PC-9 (cell line): ENCODE measurements around the gene OR2V1.

ENCODE experiments used
- EZH2 ChIP-seq: fragments of 200-600 bp; sonication (generic); IDR thresholded peaks from 2 replicates; pipeline ENCODE4 v1.8.0; 2017; ENCODE audit warnings: antibody characterized with exemption, low read depth
- TF ChIP-seq, protein P1 (sequence below): fragments of 200-600 bp; sonication (generic); conservative IDR thresholded peaks from 2 replicates; pipeline ENCODE4 v1.6.1; 2017; ENCODE audit warnings: mixed run types, antibody characterized with exemption, mild to moderate bottlenecking, moderate library complexity

- TF ChIP-seq EZH2, result no peak
- TF ChIP-seq, protein P1, sequence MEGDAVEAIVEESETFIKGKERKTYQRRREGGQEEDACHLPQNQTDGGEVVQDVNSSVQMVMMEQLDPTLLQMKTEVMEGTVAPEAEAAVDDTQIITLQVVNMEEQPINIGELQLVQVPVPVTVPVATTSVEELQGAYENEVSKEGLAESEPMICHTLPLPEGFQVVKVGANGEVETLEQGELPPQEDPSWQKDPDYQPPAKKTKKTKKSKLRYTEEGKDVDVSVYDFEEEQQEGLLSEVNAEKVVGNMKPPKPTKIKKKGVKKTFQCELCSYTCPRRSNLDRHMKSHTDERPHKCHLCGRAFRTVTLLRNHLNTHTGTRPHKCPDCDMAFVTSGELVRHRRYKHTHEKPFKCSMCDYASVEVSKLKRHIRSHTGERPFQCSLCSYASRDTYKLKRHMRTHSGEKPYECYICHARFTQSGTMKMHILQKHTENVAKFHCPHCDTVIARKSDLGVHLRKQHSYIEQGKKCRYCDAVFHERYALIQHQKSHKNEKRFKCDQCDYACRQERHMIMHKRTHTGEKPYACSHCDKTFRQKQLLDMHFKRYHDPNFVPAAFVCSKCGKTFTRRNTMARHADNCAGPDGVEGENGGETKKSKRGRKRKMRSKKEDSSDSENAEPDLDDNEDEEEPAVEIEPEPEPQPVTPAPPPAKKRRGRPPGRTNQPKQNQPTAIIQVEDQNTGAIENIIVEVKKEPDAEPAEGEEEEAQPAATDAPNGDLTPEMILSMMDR, result no peak
Measured at GRCh38 chr5:181120306-181120705, 10.7 kb downstream of the OR2V1 start.
